Lower leg skin (tissue), 4 donors: ENCODE results near the gene BMP7. TPM values are rescaled to one million over a fixed set of nuclear protein-coding genes. Genes with fewer than 3 reads are reported as not detected.
"Not testable (repeated sequence)": the region's sequence is repeated elsewhere in the genome, so short reads cannot be mapped to it uniquely, and the experiment has no call there.

ENCODE experiments used
- DNase-seq, 2 donors: peaks; one replicate each; pipeline ENCODE4 v3.0.0-alpha.2; 2019; ENCODE audit warnings: low spot score in 2 of 2
- H3K4me3 ChIP-seq: fragments of 200-600 bp; sonication (generic); 2 replicates; pipeline ENCODE4 v1.5.1; 2017; ENCODE audit warnings: mild to moderate bottlenecking, low read depth; ENCODE audit not compliant: poor library complexity, severe bottlenecking
- POLR2A ChIP-seq, 2 donors: fragments of 450-650 bp; IDR thresholded peaks; one replicate each; pipeline ENCODE4 v1.6.1; 2016 to 2017; ENCODE audit warnings: antibody characterized with exemption in 2 of 2, mild to moderate bottlenecking in 1 of 2, moderate library complexity in 1 of 2
- WGBS, 2 donors: methylation state at CpG; one replicate each; pipeline ENCODE4 v1.1.5; 2018; 5-methylcytosine and 5-hydroxymethylcytosine counted together
- intact Hi-C: fragments of 100-400 bp; cut with DNase I; formaldehyde crosslinking; loops from one replicate; pipeline ENCODE4 v1.15.0; 2023; ENCODE audit warnings: low total_unique reads
- total RNA-seq, 4 donors: library from RNA; depleted of rRNA; stranded (reverse); fragments of >200 nt; gene quantifications; one replicate each; pipeline ENCODE4 v1.1.0, GENCODE V29; 2016
- TF ChIP-seq, protein P1 (sequence below), 3 donors: fragments of 450-650 bp; IDR thresholded peaks; one replicate each; pipeline ENCODE4 v1.5.1; 2016; ENCODE audit warnings: antibody characterized with exemption in 3 of 3, mild to moderate bottlenecking in 3 of 3, moderate library complexity in 2 of 3

Gene BMP7
- total RNA-seq, 4 donors from 2014 or later, result 40.5 to 66.3 (median 46.8) TPM

DNA sequence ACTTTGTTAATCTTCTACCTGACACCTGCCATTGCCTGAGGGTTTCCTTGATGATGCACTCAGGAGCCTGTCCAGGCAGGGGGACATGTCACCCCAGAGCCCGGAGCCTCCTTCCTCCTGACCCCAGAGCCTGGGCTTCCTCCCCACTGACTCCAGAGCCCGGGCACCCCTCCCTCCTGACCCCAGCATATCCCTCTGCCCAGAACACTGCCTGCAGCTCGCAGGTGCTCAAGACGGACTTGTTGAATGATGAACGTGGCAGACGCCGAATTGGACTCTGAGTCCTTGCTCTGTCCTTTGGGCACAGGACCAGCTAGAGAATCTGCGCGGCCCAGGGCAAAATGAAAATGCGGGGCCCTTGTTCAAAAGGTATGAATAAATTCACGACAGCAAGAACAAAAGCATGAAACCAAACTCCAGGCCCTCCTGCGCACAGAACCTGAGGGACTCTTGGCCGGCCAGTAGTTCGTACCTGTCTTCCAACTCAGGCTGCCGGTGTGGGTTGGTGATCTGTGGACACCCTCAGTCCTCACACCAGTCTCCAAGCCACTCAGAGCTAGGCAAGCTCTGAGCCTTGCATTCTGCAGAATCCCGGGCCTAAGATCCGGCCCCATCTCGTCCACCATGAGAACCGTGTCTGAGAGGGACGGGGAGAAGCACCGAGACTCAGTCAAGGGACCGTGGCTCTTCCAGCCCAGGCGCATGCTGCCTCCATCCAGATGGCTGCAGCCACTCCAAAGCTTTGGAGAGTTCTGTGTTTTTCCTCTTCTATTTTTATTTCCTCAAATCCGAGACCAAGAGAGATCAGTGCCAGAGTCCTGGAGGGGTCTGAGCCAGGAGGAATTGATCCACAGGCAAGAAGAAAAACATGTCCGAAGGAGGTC lies 104.7 kb downstream of the BMP7 start:
- WGBS, 2 donors, result 76 to 83% methylated on average over 23 to 25 of the region's 25 CpGs
- intact Hi-C loops, result no loop called here

DNA sequence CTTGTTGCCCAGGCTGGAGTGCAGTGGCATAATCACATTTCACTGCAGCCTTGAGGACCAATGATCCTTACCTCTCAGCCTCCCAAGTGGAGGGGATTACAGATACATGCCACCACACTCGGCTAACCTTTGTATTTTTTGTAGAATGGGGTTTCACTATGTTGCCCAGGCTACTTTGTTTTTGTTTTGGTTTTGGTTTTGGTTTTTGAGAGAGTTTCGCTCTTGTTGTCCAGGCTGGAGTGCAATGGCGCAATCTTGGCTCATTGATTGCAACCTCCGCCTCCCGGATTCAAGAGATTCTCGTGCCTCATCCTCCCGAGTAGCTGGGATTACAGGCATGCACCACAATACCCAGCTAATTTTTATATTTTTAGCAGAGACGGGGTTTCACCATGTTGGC lies 105.5 kb downstream of the BMP7 start:
- DNase-seq, result no peak
- intact Hi-C loops, result no loop called here
- 88 to 90% methylated on average over 8 of the region's 8 CpGs for WGBS, 2 donors
- no peak overlapping the region for H3K4me3 ChIP-seq
- TF ChIP-seq, protein P1, sequence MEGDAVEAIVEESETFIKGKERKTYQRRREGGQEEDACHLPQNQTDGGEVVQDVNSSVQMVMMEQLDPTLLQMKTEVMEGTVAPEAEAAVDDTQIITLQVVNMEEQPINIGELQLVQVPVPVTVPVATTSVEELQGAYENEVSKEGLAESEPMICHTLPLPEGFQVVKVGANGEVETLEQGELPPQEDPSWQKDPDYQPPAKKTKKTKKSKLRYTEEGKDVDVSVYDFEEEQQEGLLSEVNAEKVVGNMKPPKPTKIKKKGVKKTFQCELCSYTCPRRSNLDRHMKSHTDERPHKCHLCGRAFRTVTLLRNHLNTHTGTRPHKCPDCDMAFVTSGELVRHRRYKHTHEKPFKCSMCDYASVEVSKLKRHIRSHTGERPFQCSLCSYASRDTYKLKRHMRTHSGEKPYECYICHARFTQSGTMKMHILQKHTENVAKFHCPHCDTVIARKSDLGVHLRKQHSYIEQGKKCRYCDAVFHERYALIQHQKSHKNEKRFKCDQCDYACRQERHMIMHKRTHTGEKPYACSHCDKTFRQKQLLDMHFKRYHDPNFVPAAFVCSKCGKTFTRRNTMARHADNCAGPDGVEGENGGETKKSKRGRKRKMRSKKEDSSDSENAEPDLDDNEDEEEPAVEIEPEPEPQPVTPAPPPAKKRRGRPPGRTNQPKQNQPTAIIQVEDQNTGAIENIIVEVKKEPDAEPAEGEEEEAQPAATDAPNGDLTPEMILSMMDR (IDR thresholded peaks at IDR 0.05), result no peak
- no peak for TF ChIP-seq POLR2A (IDR thresholded peaks at IDR 0.05)

More for the DNA sequence above, 104.7 kb downstream of the BMP7 start:
- TF ChIP-seq POLR2A (IDR thresholded peaks at IDR 0.05), result no peak
- TF ChIP-seq, protein P1 (IDR thresholded peaks at IDR 0.05), result no peak
- no peak for DNase-seq
- H3K4me3 ChIP-seq, result no peak overlapping the region

DNA sequence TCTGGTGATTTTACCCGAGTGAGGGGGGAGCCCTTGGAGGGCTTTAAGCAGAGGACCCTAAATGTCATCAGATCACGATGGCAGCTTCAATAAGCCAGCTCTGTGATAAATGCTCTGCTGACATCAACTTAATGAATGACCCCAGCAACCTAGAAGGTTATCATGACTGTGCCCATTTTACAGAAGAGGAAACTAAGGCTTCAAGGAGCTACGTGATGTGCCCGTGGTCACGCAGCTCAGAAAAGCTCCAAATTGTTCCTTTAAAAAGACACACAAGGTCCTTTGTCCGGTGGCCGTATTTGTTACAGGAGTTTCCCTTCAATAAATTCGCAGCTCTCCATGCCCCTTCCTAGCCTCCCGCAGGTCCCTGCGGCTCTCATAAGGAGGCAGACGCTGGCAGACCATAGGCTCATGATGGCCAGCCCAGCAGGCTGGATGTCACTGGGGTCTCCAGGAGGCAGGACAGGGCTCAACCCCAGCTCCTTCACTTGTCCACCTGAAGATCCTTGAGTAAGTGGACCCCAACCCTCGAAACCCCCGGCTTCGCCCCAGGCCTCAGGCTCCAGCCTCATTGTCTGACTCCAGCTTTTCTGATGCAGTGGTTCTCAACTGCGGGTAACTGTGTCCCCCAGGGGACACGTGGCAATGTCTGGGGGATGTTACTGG lies 106.4 kb downstream of the BMP7 start:
- TF ChIP-seq, protein P1 (IDR thresholded peaks at IDR 0.05), result no peak
- no peak for TF ChIP-seq POLR2A (IDR thresholded peaks at IDR 0.05)
- 86% methylated on average over 16 of the region's 16 CpGs for WGBS, 2 donors
- intact Hi-C loops, result no loop called here
- DNase-seq, result no peak
- H3K4me3 ChIP-seq, result no peak overlapping the region

DNA sequence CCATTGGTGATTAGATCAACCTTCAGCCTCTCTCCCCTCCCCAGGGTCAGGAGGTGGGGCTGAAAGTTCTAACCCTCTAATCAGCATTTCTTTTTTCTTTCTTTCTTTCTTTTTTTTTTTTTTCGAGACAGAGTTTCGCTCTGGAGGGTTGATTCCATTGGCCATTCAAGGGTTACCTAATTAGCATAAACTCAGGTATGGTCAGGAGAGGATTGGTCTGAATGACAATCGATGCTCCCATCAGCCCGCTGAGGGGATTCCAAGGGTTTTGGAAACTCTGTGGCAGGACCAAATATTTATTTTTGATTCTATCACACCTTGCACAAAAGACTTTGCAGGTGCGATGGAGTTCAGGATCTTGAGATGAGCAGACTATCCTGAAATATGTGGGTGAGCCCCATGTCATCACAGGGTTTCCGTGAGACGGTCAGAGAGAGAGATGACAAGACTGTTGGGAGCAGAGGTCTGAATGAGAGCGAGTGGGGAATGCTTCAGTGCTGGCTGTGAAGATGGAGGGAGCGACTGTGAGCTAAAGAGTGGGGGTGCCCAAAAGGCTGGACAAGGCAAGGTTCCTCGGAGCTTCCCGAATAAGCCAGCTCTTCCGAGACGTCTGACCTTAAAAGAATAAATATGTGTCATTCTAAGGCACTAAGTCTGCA lies 107.1 kb downstream of the BMP7 start:
- intact Hi-C loops, result no loop called here
- no peak overlapping the region for H3K4me3 ChIP-seq
- no peak for DNase-seq
- TF ChIP-seq, protein P1 (IDR thresholded peaks at IDR 0.05), result no peak
- no peak for TF ChIP-seq POLR2A (IDR thresholded peaks at IDR 0.05)
- WGBS, 2 donors, result 68 to 72% methylated on average over 13 of the region's 13 CpGs

DNA sequence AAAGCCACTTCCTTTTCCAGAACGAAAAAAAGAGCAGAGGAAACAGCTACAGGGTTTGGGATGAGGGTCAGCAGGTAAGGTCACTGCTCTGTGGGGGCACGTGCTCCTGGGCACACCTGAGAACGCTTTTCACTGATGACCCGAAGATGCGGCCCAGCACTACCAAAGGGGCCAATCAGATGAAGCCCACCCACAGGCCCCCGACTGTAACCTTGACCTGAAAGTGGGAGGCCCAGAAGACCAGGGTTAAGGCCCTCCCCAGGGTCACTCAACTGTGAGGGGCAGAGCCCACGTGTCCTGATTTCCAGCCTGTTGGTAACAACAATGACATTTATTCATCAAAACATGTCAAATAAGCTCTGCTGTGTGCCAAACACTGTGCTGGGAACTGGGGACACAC lies 108.0 kb downstream of the BMP7 start:
- WGBS, 2 donors, result 81 to 87% methylated on average over 7 of the region's 7 CpGs

DNA sequence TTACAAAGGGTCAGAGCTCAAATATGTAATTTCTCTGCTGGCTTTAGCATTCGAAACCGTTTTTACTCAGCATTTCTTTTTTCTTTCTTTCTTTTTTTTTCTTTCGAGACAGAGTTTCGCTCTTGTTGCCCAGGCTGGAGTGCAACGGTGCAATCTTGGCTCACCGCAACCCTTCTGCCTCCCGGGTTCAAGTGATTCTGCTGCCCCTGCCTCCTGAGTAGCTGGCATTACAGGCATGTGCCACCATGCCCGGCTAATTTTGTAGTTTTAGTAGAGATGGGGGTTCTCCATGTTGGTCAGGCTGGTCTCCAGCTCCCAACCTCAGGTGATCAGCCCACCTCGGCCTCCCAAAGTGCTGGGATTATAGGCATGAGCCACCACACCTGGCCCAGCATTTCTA lies 108.7 kb downstream of the BMP7 start:
- DNase-seq, H3K4me3 ChIP-seq, intact Hi-C loops: not testable (repeated sequence)
- 81 to 88% methylated on average over 9 of the region's 9 CpGs for WGBS, 2 donors

More for the DNA sequence above, 108.0 kb downstream of the BMP7 start:
- TF ChIP-seq, protein P1 (IDR thresholded peaks at IDR 0.05), result no peak
- no peak for TF ChIP-seq POLR2A (IDR thresholded peaks at IDR 0.05)
- no peak for DNase-seq
- intact Hi-C loops, result no loop called here
- no peak overlapping the region for H3K4me3 ChIP-seq
